ACHN (cell line): ENCODE measurements around the gene ZPR1.
"Not testable (repeated sequence)": the region's sequence is repeated elsewhere in the genome, so short reads cannot be mapped to it uniquely, and the experiment has no call there.

ENCODE experiments used
- DNase-seq: peaks from one replicate; pipeline ENCODE4 v3.0.0-alpha.2; 2015
- in situ Hi-C: cut with HindIII; loops from 2 replicates; pipeline ENCODE4 v1.10.0; 2017; ENCODE audit warnings: low sequenced_read_pairs, low pct_ligation_motif_present, low pct_unique_long_range_greater_than_20kb

ZPR1 gene

DNA sequence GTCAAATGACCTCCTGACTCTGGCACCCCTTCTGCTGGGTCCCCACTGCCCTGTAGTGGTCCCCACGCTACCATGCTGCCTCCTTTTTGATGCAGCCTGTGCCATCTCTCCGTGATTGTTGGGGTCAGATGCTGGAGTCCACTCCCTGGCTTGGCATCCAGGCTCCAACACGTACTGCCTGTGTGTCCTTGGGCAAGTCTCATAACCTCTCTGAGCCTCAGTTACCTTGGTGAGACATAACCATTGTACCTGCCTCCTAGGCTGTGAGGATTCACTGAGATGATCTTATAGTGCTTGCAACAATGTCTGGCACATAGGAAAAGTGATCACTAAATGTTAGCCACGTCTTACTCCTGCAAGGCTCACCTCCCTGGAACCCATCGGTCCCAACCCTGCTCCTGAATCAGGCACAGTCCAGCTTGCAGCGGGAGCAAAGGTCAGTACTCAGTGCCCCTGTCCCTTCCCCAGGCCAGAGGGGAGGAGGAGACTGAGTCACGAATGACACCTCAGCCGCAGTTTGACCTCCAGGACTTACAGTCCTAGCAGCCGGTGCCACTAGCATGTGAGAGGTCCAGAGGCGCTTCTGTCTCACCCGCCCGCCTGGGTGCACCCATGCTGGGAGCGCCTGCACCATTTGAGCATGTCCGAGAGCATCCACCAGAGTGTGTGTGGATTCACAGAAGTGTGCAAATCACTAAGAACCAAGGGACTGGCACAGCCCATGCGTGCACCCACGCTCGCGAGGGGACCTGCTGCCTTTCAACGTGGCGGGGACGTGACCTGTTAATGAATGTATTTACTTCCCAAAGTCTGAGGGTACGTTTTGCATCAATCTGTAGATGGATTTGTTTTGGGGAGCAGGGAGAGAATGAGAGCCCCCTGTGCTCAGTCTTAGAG is 38.3 kb upstream of the ZPR1 start:
- DNase-seq = no peak
- in situ Hi-C loops = no loop called here

DNA sequence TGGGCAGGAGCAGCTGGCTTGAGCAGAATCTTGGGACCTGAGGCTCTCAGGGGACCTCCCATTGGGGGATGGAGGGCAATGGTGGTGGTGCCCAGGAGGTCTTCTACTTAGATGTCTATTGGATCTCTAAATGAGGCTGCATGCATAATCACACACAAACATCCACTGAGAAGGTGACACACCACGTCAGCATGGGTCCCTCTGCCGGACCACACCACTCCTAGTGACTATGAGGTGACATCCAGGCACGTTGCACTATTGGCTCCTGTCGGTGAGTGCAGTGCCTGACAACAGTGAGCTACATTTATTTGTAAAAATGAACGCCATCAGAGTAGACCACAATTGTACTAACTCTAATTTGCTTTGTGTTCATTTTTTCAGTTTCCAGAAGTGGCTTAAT is 37.6 kb upstream of the ZPR1 start:
- in situ Hi-C loops = no loop called here

DNA sequence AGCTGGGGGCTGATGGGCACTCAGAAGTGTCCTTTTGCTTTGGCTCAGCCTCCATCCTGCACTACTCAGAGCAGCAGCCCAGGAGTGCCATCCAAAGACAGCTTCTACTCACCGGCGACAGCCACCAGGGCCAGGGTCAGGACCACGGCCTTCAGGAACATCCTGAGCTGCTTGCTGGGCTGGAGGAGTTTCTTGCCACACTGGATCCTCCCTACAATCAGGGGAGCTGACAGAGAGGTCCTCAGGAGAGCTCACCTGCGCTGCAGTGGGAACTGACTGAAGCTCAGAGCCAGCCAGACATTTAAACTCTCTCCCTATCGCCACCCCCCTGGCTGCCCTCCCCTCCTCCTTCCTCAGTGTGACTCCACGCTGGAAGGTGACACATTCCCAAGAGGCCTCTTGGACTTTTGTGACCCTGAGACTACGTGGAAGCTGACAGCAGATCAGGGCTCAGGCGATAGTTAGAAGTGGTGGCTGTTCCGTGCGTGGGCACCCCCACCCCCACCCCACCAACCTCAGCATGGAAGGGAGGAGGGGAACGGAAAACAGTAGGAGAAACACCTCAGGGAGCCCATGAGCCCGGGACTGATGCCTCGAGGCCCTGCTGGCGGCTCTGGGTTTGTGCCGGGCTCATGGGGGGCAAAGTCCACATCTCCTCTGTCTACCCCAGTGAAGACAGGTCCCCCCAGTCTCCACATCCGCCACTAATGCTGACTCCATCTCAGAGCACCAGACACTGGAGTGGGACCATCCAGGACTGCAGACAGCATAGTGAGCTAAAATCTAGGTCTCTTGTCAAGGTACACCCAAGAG is 35.4 kb upstream of the ZPR1 start, which contains the start of gene APOA4:
APOA4 (minus strand) TSS at position 274 of the 813 bp plus-strand sequence; CDS start at position 161, 113 bp downstream.
- DNase-seq = no peak
- in situ Hi-C loops = no loop called here

More for the DNA sequence above, 37.6 kb upstream of the ZPR1 start:
- no peak for DNase-seq

DNA sequence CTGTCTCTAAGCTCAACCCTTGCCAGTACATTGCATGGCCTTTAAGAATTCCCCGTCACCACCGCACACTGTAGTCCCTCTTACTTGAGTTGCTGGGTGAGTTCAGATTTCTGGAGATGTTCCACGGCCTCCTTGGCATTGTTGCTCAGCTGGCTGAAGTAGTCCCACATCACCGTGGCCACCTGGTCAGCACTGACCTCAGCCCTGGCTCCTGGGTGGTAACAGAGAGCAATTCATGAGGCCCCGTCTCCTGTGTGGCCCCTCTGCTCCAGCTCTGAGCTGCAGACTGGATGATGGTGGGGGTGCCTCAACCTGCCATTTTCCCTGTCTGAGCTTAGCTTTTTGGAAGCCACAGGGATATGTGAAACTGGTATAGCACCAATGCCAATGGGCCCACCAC is 34.8 kb upstream of the ZPR1 start:
- no peak for DNase-seq
- in situ Hi-C loops = no loop called here

DNA sequence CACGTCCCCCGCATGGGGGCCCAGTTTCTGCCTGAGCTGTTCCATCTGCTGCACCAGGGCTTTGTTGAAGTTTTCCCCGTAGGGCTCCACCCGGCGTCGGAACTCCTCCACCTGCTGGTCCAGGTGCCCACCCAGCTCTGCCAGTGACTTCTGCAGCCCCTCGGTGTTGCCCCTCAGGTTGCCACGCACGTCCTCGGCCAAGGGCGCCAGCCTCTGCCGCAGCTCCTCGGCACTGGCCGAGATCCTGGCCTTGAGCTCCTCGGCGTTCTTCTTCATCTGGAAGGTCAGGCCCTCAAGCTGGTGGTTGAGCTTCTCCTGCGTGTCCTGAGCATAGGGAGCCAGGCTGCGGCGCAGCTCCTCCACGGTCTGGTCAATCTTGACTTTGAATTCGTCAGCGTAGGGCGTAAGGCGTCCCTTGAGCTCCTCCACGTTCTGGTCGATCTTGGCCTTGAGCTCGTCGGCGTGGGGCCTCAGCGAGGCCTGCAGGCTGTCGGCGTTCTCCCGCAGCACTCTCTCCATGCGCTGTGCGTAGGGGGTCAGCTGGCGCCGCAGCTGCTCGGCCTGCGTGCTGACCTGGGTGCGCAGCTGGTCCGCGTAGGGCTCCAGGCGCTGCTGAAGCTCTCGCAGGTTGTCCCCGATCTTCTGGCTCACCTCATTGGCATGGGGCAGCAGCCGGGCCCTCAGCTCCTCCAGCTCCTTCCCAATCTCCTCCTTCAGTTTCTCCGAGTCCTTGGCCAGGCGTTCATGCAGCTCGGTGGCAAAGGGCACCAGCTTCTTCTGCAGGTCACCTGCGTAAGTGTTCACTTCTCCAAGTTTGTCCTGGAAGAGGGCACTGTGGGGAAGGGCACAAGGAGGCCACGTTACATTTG is 33.5 kb upstream of the ZPR1 start:
- in situ Hi-C loops = no loop called here
- DNase-seq = no peak

DNA sequence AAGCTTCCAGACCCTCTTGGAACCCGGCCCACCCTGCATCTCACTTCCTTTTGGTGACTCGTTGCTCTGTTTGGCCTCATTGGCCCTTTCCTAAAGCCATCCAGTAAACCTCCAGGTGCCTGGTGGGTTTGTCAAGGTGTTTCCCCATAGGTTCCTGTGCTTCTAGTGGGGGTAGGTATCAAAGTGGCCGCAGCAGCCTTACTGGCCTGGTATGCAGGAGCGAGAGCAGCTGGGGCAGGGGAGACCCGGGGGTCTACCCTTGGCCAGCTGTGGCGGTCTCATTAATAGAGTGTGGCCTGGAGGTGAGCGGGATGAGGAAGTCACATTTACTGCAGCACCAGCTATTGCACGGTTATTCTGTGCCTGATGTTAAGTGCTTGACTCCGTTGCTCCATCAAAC is 31.2 kb upstream of the ZPR1 start:
- no peak for DNase-seq
- in situ Hi-C loops = no loop called here

DNA sequence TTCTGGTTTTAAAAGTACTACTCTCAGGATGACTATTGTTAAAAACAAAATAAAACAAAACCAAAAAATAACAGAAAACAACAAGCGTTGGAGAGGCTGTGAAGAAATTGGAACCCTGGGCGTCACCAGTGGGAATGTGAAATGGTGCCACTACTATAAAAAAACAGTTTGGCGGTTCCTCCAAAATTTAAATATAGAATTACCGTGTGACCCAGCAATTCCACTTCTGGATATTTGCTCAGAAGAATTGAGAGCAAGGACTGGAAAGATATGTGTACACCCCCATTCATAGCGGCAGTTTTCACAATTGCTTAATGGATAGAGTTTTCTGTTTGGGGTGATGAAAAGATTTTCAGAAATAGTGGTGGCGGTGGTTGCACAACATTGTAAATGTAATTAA is 26.7 kb upstream of the ZPR1 start:
- no peak for DNase-seq
- in situ Hi-C loops = no loop called here

DNA sequence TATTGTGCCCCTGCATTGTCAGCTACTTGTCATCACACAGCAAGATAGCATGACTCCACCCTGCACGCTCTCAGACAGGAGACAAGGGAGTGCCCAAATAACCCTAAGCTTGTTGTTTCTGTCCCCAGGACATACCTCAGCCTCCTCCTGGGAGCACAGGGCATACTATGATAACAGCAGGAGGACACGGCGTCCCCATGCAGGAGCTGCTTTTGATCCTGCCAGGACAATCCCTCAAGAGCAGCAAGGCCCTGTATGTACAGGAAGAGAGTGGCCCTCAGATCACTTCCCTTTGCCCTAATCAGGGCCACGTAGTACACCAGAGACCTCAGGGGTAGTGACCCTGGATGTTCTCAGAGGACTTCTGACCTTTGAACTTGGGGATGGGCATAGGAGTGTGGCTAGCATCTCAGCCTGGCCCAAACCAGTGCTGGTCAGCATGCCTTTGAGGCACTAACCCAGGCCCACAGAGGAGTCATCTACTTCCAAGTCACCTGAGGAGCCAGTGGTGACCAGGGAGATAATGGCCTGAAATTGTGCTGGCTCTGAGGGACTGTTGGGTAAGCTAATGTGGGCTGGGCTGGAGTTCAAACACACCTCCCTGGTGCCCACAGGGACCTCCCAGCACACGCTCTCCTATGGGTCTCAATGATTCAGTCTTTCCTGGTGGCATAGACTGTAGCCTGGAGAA is 26.1 kb upstream of the ZPR1 start:
- in situ Hi-C loops = no loop called here

DNA sequence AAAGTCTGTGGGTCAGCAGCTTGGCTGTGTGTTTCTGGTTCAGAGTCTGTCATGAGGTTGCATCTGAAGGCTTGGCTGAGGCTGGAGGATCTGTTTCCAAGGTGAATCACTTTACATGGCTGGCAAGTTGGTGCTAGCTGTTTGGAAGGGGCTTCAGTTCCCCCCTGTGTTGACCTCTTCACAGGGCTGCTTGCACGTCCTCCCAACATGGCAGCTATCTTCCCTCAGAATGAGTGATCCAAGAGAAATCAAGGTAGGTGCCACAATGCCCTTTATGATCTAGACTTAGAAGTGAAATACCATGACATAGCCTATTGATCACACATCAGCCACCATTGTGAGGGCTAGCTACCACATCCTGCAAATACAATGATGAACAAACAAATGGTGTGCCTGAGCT is 25.3 kb upstream of the ZPR1 start:
- no peak for DNase-seq
- in situ Hi-C loops = no loop called here

More for the DNA sequence above, 26.1 kb upstream of the ZPR1 start:
- no peak for DNase-seq

DNA sequence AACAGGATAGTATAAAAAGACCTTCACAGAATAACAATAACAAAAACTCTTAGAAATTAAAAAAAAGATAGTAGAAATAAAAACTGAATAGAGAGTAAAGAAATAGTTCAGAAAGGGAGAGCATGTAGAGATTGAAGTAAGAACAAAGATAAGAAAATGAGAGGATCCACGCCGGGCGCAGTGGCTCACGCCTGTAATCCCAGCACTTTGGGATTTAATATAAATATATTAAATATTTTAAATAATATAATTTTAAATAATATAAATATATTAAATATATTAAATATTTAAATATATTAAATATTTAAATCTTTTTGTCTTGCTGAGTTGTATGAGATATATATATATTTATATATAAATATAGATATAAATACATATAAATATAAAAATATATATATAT is 24.3 kb upstream of the ZPR1 start:
- no peak for DNase-seq
- in situ Hi-C loops = no loop called here

DNA sequence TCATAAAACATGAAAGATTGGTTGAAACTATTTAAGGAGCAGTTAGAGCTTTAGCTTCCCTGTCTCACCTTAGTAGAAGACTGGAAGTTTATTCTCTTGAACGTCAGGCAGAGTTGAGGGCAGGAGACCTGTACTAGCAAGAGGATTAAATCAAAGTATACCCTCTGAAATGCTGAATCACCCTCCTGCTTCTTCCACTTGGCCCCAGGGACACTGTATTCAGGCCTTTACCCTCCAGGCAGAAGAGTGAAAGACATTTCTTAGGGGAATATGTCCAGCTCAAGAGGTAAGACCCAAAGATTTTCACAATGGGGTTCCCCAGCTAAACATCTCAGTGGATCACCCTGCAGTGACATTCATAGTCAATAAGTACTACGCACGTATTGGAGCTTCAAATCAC is 23.4 kb upstream of the ZPR1 start:
- DNase-seq = no peak
- in situ Hi-C loops = no loop called here

DNA sequence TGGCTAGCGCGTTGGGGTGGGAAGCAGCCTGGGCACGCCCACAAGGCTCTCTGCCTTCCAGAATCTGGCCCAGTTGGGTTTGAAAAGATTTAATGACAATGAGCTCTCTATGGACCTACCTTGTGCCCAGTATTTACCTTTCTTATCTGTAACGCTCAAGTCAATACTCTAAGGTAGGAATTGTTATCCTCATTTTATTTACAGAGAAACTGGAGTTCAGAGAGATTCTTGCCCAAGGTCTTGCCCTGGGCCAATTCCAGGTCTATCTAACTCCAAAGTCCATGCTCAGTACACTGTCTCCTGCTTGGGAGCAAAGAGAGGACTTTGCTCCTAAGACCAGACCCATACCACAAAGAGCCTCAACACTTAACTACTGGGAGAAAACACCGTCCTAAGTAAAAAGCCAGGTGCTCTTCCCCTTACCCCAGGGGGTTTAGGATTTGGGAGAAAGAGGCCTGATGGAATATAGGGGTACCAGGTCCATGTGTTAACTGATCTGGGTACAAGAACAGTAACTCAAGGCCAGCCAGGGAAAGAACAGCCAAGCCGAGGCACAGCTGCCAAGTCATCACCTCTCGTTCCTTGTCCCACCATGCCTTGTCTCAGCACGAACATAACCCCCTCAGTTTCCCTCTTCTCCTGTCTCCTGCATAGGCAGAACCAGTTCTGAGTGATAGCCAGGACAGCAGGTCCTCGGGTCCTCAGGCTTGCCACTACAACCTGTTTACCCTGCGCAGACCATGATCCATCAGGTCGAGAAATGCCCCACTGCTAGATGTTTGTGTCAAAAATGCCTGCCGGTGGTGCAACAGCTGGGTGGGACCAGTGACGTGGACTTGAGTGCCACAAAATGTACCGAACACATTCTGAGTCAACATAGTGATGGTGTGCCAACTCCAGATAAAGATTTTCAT is 20.7 kb upstream of the ZPR1 start:
- DNase-seq = no peak
- in situ Hi-C loops = no loop called here

DNA sequence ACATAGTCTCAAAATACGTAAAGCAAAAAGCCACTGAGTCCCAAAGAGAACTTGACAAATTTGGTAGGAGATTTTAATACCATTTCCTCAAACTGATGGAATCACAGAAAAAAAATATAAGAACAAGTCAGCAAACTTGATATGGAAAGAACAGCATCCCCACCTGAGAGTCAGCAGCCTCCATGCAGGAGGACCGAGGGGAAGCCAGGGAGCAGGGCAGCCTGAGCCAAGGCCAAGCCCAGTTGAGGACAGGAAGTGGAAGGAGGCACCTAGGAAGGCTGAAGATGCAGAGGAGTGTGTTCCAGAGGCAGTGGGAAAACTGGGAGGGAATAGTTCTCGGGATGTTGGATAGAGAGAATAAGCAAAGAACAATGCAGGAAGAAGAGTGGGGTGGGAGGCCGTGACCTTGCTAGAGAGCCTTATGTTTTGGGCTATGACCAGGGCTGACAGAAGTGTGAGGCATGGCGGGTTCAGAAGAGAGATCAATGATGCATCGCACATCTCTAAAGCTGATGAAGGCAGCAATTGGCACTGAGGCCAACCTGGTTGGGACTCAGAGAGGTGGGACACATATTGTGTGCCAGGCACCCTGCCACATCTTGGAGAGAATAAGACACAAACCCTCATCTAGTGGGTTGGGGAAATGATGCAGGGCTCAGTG is 19.9 kb upstream of the ZPR1 start:
- in situ Hi-C loops = no loop called here
- DNase-seq = no peak

DNA sequence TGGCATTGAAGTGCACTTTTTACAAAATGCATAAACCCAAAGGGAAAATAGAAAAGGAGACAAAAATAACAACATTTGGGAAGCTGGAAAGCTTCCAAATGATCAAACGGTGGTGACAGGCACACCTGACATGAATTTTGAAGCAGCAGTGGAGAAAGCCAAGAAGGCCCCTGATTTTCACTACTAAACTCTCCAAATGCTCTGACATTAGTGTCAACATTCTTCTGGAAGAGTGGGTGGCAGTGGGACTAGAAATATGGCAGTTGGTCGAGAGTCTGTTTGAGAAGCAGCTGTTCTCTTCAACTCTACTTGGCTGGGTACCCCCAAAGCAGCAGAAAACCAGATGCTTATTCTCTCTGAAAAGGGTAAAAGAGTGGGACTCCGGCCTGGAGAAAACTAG is 16.2 kb upstream of the ZPR1 start:
- in situ Hi-C loops = no loop called here
- DNase-seq = no peak

DNA sequence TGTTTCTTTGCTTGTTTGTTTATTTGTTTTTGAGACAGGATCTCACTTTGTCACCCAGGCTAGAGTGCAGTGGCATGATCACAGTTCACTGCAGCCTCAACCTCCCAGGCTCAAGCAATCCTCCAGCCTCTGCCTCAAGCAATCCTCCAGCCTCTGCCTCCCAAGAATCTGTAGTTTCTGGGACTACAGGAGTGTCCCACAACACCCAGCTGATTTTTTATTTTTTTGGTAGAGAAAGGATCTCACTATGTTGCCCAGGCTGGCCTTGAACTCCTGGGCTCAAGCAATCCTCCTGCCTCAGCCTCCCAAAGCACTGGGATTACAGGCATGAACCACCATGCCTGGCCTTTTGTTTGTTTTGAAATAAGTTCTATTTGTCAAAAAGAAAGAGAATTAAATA is 13.8 kb upstream of the ZPR1 start:
- in situ Hi-C loops, DNase-seq: not testable (repeated sequence)

DNA sequence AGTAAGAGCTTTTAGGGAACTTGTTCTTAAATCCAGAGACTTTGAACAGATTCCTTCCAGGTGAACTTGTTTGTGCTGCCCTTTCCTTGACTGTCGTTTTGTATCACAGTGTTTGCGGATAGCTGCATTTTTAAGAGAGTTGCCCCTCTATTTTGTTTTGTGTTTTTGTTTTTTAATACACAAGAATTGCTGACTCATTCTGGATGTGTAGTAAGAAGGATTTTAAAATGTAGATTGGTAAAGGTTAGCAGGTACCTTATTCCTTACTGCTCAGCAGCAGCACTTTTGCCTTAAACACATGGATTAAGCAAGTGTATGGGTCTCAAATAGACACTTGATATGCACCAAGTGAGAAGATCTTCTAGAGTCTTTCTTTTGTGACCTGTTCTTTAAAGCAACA is 12.8 kb upstream of the ZPR1 start:
- DNase-seq = no peak
- in situ Hi-C loops = no loop called here

DNA sequence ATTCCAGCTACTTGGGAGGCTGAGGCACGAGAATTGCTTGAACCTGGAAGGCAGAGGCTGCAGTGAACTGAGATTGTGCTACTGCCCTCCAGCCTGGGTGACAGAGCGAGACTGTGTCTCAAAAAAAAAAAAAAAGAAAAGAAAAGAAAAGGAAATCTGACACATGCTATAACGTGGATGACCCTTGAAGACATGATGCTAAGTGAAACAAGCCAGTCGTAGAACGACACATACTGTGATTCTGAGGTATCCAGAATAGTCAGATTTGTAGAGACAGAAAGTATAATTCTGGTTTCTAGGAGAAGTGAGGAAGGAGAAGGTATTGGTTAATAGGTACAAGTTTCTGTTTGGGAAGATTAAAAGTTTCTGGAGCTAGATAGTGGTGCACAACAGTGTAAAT is 10.5 kb upstream of the ZPR1 start:
- no peak for DNase-seq
- in situ Hi-C loops = no loop called here
